ENCODE results near the gene XKRX.
A peak's percentile ranks its signal among the peaks of the same experiment; 100 is the strongest.

XKRX gene

DNA sequence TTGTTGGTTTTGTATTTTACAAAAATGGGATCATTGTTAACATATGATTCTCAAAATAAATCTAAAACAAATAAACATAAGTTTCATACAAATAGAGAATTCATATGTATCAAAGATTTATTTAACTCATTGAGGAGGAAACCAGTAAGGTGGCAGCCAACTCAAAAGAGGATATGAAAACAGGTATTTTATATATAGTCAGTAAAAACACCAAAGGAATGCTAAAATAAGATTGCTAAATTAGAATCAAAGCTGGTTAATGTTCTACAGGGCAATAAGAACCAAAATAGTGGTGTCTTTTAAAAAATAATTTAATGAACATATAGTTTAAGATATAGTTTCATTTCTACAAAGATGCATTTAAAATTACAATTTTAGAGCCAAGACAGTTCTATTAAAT is 23.1 kb downstream of the XKRX start:
- TF ChIP-seq, protein P1, sequence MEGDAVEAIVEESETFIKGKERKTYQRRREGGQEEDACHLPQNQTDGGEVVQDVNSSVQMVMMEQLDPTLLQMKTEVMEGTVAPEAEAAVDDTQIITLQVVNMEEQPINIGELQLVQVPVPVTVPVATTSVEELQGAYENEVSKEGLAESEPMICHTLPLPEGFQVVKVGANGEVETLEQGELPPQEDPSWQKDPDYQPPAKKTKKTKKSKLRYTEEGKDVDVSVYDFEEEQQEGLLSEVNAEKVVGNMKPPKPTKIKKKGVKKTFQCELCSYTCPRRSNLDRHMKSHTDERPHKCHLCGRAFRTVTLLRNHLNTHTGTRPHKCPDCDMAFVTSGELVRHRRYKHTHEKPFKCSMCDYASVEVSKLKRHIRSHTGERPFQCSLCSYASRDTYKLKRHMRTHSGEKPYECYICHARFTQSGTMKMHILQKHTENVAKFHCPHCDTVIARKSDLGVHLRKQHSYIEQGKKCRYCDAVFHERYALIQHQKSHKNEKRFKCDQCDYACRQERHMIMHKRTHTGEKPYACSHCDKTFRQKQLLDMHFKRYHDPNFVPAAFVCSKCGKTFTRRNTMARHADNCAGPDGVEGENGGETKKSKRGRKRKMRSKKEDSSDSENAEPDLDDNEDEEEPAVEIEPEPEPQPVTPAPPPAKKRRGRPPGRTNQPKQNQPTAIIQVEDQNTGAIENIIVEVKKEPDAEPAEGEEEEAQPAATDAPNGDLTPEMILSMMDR (IDR thresholded peaks at IDR 0.05; ENCODE audit: control insufficient read depth, extremely low read depth, insufficient read depth) = no peak

DNA sequence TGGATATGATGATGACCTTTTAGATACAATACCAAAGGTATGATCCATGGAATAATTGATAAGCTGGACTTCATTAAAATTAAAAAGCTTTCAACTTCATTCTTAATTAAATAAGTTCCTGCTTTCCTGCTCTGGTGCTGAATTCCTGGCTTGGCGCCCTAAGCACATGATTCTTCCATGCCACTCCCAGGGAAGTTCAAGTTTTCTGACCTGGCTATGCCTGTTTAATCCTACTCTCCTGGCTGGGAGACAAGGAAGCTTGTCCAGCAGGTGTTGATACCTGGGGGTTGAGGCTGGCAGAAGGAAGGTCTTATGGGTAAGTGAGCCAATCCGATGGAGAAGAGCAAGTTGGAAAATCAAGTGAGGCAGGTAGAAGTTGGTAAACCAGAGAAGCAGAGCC is 24.3 kb downstream of the XKRX start:
- TF ChIP-seq, protein P1 (IDR thresholded peaks at IDR 0.05; ENCODE audit: control insufficient read depth, extremely low read depth, insufficient read depth) = no peak
- no peak overlapping the region for H3K4me3 ChIP-seq (ENCODE audit: low read depth, low read length)
- peak; percentile 46 for DNase-seq (ENCODE audit: low read depth)

More for the DNA sequence above, 23.1 kb downstream of the XKRX start:
- DNase-seq (ENCODE audit: low read depth) = no peak
- no peak overlapping the region for H3K4me3 ChIP-seq (ENCODE audit: low read depth, low read length)

DNA sequence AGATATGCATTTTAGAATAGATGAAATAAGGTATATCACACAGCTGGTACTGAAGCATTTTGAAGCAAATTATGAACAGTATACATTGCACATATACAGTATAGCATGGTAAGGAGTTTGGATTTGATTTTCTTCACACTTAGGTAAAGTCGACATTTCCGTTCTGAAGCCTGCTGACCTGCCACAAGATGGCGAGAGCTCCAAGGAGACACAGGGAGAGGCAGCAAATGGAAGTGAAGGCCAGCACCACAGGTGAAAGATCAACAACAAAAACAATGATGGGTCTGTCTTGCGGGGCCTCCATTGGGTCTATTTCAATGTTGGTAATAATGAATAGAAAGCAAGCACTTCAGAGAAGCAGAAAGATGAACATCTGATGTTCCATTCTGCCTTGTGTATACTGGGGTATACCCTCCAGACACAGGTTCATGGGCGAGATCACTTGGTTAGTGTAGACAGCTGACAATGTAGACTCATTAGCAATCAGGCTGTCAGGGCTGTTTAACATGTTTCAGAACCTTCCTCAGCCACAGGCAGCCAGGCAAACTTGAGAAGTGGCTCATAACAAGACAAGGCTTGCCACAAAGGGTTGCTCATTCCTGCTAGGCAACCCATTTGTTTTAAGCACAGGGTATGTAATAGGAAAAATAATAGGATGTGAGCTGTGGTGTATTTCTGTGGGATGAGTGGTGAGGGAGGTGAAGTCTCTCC is 33.2 kb downstream of the XKRX start:
- TF ChIP-seq, protein P1 (IDR thresholded peaks at IDR 0.05; ENCODE audit: control insufficient read depth, extremely low read depth, insufficient read depth) = peak; percentile 59
- no peak for DNase-seq (ENCODE audit: low read depth)
- no peak overlapping the region for H3K4me3 ChIP-seq (ENCODE audit: low read depth, low read length)

DNA sequence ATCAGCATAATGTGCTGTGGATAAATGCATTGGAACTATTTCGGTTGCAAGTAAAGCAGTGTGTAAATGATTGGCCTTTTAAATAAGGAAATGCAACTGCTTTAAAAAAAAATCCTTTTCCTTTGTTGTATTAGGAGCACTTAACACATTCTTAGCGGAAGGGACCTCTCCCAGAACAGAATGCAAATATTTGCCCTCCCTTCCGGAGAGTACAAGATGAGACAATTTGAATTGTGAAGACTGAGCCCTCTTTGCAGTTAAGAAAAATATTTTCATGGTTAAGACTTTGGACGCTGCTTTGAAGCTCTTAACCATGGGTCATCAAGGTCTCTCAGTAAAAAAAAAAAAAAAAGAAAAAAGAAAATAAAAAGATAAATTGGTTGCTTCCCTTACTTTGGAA is 45.1 kb downstream of the XKRX start:
- TF ChIP-seq, protein P1 (IDR thresholded peaks at IDR 0.05; ENCODE audit: control insufficient read depth, extremely low read depth, insufficient read depth) = no peak
- DNase-seq (ENCODE audit: low read depth) = no peak
- no peak overlapping the region for H3K4me3 ChIP-seq (ENCODE audit: low read depth, low read length)

DNA sequence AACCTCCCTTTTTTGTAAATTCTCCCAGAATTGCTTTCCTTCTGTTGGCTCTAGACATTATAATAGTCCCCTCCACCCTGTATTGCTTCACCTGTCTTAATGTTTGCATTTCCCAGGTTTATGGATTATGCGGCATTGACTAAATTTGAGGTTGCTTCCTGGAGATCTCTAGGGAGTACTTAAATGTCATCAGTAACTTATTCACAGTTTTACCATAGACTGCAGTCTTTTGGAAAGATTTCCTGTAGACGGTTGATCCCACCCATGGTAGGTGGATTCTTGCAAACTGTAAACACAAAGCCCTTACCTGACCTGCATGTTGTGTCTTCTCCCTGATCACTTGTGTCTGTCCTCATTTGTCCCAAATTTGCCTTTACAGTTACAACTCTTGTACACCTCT is 48.3 kb downstream of the XKRX start:
- no peak overlapping the region for H3K4me3 ChIP-seq (ENCODE audit: low read depth, low read length)
- TF ChIP-seq, protein P1 (IDR thresholded peaks at IDR 0.05; ENCODE audit: control insufficient read depth, extremely low read depth, insufficient read depth) = no peak
- DNase-seq (ENCODE audit: low read depth) = no peak

DNA sequence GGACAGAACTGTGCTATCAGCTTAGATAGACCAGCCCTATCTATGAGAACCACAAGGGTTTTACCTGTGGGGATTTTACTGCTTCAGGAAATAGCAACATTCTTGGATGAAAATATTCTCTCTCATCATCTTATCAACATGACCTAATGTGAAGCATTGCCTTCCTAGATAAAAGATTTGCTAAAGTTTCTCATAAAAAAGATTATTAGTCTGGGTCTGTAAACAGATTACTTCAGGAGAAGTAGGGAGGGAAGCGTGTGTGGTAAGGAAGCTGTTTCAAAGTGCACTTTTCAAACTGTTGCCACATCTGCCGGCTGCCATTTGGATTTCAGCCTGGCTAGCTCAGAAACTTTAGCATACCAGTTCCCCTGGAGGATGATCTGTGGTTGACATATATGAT is 54.4 kb downstream of the XKRX start, which contains the start of gene NOX1:
TSS of gene NOX1 (minus strand) at position 35 of the 400 bp plus-strand sequence. CDS start 220 bp downstream, outside the sequence.
- no peak within 1 kb of the TSS for H3K4me3 ChIP-seq (ENCODE audit: low read depth, low read length)
- DNase-seq (ENCODE audit: low read depth) = no peak
- TF ChIP-seq, protein P1 (IDR thresholded peaks at IDR 0.05; ENCODE audit: control insufficient read depth, extremely low read depth, insufficient read depth) = no peak
